OCI-M1 (cell line): Measurements from ENCODE around the gene TDP2.
A peak's percentile ranks its signal among the peaks of the same experiment; 100 is the strongest.

Experiments used
- DNase-seq: peaks from one replicate; lab custom pipeline; 2025; lab: John Stamatoyannopoulos, UW

TDP2 gene, protein sequence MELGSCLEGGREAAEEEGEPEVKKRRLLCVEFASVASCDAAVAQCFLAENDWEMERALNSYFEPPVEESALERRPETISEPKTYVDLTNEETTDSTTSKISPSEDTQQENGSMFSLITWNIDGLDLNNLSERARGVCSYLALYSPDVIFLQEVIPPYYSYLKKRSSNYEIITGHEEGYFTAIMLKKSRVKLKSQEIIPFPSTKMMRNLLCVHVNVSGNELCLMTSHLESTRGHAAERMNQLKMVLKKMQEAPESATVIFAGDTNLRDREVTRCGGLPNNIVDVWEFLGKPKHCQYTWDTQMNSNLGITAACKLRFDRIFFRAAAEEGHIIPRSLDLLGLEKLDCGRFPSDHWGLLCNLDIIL

GRCh38 chr6:24666641-24667377 lies at the start of gene TDP2, which contains the start of gene ACOT13:
Gene TDP2 (minus strand): TSS chr6:24666899. CDS start chr6:24666862, 37 bp downstream.
Gene ACOT13 (plus strand): TSS chr6:24667077. CDS start chr6:24667264, 187 bp downstream.
- peak; percentile 99 for DNase-seq

DNA sequence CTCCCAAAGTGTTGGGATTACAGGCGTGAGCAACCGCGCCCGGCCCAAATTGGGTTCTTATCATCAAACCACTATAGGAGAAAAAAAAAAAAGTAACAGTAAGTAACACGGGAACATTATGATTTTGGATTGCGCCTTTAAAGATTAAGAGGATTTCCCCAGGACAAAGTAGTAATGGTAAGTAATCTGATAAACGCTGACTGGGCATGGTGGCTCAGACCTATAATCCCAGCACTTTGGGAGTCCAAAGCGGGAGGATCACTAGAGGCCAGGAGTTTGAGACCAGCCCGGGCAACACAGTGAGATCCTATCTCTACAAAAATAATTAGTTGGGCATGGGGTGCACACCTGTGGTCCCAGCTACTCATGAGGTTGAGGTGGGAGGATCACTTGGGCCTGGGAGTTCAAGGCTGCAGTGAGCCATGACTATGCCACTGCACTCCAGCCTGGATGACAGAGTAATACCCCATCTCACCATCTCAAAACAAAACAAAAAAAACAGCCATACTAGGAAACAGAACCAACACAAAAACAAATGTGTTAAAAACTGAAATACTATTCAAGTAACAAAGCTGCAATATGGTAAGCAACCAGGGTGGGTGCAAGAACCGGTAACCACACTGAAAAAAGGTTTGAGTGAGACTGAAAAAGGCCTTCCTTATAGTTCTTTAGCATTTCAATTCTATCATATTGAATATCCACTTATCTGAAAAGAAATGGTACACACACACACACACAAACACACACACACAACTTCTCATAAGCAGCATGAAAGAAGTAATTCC lies 44.0 kb upstream of the TDP2 start:
- no peak for DNase-seq

- no peak for DNase-seq
Observed at GRCh38 chr6:24709014-24709711, 42.5 kb upstream of the TDP2 start.

- no peak for DNase-seq
Observed at GRCh38 chr6:24708612-24709011, 41.9 kb upstream of the TDP2 start.

DNA sequence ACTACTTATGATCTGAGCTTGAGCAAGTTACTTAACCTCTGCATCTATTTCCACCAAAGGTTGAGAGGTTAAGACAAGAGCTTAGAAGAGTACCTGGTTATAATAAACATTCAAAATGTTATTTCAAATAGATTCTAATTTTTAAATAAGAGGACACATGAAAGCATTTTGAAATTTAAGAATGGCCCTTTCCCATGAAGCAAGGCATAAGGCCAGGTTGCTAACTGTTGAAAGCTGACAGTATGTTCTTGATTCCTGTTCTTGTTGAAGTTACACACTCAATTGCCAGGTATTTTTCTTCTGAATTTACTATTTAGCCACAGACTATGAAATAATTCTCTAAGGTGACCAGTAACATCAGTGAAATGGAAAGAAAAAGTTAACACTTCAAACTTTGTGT lies 37.8 kb upstream of the TDP2 start:
- DNase-seq: no peak

GRCh38 chr6:24702720-24703282 lies 36.1 kb upstream of the TDP2 start:
- DNase-seq: no peak

- no peak for DNase-seq
Observed at GRCh38 chr6:24699521-24700359, 33.0 kb upstream of the TDP2 start.

GRCh38 chr6:24696097-24696496 lies 29.4 kb upstream of the TDP2 start:
- DNase-seq: no peak

- DNase-seq: peak; percentile 81
Observed at GRCh38 chr6:24695635-24696034, 28.9 kb upstream of the TDP2 start.

DNA sequence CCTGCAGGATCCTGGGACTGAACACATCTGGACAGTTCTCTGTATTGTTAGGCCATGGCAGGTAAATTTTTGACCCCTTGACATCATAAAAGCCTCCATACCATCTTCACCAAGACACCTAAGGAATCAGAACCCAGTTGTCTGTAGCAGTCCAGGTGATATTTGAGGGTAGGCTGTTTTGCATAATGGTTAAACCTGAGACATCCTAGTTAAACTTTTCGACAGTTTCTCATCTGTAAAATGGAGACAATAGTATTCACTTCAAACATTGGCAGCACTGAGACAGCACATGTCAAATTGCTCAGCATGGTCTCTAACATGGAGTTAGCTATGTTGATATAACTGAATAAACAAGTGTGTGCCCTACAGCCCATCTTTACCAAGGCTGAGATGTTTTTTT lies 27.5 kb upstream of the TDP2 start:
- DNase-seq: no peak

DNA sequence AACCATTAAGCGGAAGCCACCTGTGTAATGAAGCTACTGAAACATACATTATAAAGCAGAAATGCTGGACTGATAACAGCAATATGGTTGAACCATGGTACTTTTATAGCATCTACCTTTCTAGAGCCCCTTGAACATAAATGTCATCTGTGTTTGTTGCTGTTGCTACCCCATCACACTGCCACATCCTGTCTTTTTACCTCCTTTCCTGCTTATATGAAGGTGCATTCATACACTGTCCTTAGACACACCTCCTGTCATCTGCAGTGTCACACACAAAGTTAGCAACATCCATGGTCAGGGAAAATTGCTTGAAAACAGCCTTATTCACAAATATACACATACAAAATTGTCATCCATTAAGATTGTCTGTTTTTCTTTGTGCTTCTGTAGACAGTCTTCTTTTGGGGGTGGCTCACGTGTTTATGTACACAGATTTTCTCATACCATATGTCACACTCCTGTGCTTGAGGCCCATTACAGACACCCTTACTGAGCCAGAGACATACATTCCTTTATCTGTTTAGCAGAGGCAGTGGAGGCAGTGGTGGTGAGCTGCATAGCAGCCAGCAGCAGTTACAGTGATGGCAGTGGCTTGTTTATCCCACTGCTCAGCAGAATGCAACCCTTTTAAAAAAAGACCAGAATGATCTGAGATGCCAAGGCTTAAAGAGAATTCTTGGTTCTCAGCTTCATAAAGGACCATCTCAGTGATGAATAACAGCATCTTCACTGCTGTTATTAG lies 26.3 kb upstream of the TDP2 start:
- DNase-seq: no peak

- DNase-seq: no peak
Observed at GRCh38 chr6:24692415-24692814, 25.7 kb upstream of the TDP2 start.

DNA sequence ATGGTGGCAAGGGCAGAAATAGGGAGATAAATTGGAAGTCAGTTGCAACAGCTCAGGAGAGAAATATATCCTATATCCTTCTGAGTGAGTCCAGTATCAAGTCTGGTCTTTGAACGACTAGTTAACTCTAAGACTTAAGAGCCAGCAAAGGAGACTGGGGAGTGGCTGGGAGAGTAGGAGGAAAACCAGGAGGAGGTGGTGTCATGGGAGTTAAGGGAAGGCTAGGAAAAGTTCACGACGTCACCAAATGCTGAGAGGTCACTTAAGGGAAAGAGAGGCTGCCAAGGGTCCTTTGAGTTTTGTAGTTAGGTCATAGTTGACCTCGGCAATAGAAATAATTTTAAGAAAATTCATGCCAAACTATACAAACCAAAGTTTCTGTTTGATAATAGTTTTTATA lies 25.3 kb upstream of the TDP2 start:
- no peak for DNase-seq

DNA sequence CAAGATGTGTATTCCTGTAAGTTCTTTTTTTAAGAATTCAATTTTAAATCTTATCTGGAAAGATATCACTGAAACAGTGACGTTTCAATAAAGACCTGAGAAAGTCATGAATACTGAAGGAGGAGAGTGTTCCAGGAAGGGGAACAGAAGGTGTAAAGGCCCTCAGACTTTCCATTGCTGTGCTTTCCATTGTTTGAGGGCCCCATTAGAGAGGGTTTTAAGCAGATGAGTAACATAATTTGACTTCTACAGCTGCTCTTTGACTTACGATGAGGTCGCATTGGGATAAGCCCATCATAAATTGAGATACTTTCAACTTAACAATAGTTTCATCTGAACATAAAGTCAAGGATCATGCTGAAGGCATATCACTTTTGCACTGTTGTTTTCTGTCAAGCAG lies 24.9 kb upstream of the TDP2 start:
- DNase-seq: no peak

DNA sequence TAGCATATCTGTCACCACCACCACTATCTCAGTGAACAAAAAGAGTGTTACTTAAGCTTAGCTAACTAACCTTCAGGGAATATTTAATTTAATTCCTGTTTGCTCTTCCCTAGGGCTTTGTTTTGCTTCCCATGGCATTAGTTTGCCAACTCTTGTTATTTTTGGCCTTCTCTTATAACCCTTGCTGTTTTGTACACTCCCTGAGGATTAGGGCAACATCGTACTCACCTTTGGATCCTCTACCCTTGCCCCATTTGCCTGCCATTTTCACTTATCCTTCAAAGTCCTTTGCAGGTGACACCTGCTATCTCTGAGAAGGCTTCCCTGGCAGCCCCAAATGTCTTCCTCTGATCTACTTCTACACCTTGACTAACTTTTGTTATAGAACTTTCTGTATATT lies 23.9 kb upstream of the TDP2 start:
- DNase-seq: no peak

GRCh38 chr6:24689964-24690363 lies 23.3 kb upstream of the TDP2 start:
- DNase-seq: no peak

DNA sequence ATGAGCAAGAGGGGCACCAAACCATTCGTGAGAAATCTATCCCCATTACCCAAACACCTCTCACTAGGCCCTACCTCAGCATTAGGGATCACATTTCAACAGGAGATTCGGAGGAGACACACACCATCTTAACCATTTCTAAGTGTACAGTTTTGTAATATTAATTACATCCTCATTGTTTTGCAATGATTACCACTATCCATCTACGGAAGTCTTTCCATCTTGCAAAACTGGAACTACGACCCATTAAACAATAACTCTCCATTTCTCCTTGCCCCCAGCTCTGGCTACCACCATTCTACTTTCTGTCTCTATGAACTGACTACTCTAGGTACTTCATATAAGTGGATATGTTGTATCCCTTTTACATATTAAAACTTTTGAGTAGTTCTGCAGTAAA lies 20.2 kb upstream of the TDP2 start:
- DNase-seq: no peak

DNA sequence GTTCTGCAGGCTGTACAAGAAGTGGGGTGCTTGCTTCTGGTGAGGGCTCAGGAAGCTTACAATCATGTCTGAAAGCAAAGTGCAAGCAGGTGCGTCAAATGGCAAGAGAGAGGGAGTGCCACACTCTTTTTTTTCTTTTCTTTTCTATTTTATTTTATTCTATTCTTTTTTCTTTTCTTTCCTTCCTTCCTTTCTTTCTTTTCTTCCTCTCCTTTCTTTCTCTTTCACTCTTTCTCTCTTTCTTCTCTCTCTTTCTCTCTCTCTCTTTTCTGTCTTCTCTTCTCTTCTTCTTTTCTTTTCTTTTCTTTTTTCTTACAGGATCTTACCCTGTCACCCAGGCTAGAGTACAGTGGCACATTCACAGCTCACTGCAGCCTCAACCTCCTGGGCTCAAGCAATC lies 19.7 kb upstream of the TDP2 start:
- DNase-seq: no peak

- no peak for DNase-seq
Observed at GRCh38 chr6:24683297-24684296, 16.9 kb upstream of the TDP2 start.
